ENCODE measurements around the gene PLCE1. TPM values are rescaled to one million over a fixed set of nuclear protein-coding genes. Genes with fewer than 3 reads are reported as not detected.

PLCE1 gene
- total RNA-seq, 1 donor from 2014 or later: 8.6 TPM

- DNase-seq: no peak
These were observed 689 bp downstream of the PLCE1 start for GRCh38 chr10:93994438-93994801.

GRCh38 chr10:93995182-93995581, 1.5 kb downstream of the PLCE1 start:
- DNase-seq: no peak

- DNase-seq: no peak
These were observed 2.0 kb downstream of the PLCE1 start for GRCh38 chr10:93995598-93996271.

- no peak for DNase-seq
These were observed 2.8 kb downstream of the PLCE1 start for GRCh38 chr10:93996551-93996950.

GRCh38 chr10:93997546-93997945, 3.8 kb downstream of the PLCE1 start:
- no peak for DNase-seq

GRCh38 chr10:93999401-93999851, 5.7 kb downstream of the PLCE1 start:
- DNase-seq: no peak

GRCh38 chr10:94000638-94001415, 7.1 kb downstream of the PLCE1 start:
- DNase-seq: no peak

GRCh38 chr10:94001416-94001810, 7.7 kb downstream of the PLCE1 start:
- DNase-seq: no peak

- no peak for DNase-seq
These were observed 8.4 kb downstream of the PLCE1 start for GRCh38 chr10:94002156-94002555.

GRCh38 chr10:94003488-94003887, 9.8 kb downstream of the PLCE1 start:
- no peak for DNase-seq

GRCh38 chr10:94005050-94005449, 11.3 kb downstream of the PLCE1 start:
- no peak for DNase-seq

GRCh38 chr10:94006591-94007550, 13.1 kb downstream of the PLCE1 start:
- DNase-seq: no peak

GRCh38 chr10:94008526-94008925, 14.8 kb downstream of the PLCE1 start:
- DNase-seq: no peak

GRCh38 chr10:94010116-94010515, 16.4 kb downstream of the PLCE1 start:
- no peak for DNase-seq

- DNase-seq: no peak
These were observed 17.2 kb downstream of the PLCE1 start for GRCh38 chr10:94010886-94011285.

- DNase-seq: no peak
These were observed 17.6 kb downstream of the PLCE1 start for GRCh38 chr10:94011296-94011695.

- no peak for DNase-seq
These were observed 19.1 kb downstream of the PLCE1 start for GRCh38 chr10:94012834-94013233.

- no peak for DNase-seq
These were observed 19.6 kb downstream of the PLCE1 start for GRCh38 chr10:94013331-94013760.

GRCh38 chr10:94014304-94014703, 20.6 kb downstream of the PLCE1 start:
- no peak for DNase-seq

- no peak for DNase-seq
These were observed 23.3 kb downstream of the PLCE1 start for GRCh38 chr10:94016727-94017714.

- no peak for DNase-seq
These were observed 24.4 kb downstream of the PLCE1 start for GRCh38 chr10:94018107-94018506.
